Measurements from ENCODE around the gene TNS3. TPM values are rescaled to one million over a fixed set of nuclear protein-coding genes. Genes with fewer than 3 reads are reported as not detected.
"Not testable (repeated sequence)": the region's sequence is repeated elsewhere in the genome, so short reads cannot be mapped to it uniquely, and the experiment has no call there.

Gene TNS3
- total RNA-seq, 1 donor from 2014 or later: 452 TPM

DNA sequence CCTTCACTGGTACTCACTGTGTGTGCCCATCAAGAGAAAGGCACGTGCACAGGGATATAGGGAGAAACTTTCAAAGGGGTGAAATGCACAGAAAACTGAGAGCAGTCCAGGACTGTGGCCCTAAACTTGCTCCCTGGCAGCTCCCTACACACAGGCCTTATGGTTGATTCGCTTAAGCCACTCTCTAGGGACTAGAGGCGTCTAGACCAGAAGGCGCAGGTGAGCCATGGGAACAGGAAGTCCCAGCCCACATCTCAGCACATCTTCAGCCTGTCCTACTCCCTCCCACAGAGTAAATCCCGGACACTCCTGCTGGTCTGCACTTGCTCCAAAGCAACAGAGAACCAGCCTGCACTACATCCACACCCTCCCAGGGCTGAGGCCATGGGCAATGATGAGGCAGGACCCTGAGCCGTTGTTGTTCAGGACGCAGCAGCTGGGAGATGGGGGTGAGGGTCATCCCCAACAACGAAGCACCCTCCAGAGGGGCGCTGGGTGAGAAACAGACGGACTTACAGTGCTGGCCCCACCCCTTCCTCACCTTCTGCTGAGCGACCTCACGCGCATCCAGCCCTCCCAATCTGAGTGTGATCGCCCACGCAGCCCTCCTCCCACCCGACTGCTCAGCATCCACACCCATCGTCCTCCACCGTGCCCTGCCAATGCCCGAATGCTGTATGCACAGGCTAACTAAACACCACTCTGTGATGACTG lies 109.3 kb downstream of the TNS3 start:
- Mint-ChIP-seq H3K9me3 (peaks cover 10% of the 10 kb centered on the region), H3K27ac (peak overlapping the region; percentile 86), H3K36me3 (peaks cover 23% of the 10 kb centered on the region), H3K27me3 (ENCODE audit: low read depth) (no peaks in the 10 kb centered on the region), H3K4me1 (peaks cover 29% of the 10 kb centered on the region), H3K4me3 (no peak overlapping the region)
- no peak for DNase-seq (ENCODE audit: low spot score in 2 of 2, unreplicated experiment in 2 of 2)
- TF ChIP-seq, protein P1, sequence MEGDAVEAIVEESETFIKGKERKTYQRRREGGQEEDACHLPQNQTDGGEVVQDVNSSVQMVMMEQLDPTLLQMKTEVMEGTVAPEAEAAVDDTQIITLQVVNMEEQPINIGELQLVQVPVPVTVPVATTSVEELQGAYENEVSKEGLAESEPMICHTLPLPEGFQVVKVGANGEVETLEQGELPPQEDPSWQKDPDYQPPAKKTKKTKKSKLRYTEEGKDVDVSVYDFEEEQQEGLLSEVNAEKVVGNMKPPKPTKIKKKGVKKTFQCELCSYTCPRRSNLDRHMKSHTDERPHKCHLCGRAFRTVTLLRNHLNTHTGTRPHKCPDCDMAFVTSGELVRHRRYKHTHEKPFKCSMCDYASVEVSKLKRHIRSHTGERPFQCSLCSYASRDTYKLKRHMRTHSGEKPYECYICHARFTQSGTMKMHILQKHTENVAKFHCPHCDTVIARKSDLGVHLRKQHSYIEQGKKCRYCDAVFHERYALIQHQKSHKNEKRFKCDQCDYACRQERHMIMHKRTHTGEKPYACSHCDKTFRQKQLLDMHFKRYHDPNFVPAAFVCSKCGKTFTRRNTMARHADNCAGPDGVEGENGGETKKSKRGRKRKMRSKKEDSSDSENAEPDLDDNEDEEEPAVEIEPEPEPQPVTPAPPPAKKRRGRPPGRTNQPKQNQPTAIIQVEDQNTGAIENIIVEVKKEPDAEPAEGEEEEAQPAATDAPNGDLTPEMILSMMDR (IDR thresholded peaks at IDR 0.05; ENCODE audit: unreplicated experiment): no peak

DNA sequence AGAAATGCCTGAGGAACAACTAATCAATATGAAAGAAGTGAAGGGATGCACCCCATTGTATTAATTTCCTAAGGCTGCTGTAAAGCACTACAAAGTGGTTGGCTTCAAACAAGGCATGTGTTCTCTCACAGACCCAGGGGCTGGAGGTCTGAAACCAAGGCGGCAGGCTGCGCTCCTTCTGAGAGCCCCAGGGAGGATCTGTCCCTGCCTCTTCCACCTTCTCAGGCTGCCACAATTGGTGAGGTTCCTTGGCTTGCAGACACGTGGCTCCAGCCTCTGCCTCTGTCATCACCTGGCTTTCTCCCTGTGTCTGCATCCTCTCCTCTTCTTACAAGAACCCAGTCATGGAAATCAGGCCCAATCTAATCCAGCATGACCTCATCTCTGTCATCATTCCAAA lies 110.1 kb downstream of the TNS3 start:
- Mint-ChIP-seq H3K4me3 (no peak overlapping the region), H3K27ac (peak overlapping the region; percentile 86), H3K27me3 (ENCODE audit: low read depth) (no peaks in the 10 kb centered on the region), H3K4me1 (peaks cover 24% of the 10 kb centered on the region), H3K9me3 (peaks cover 10% of the 10 kb centered on the region), H3K36me3 (peaks cover 28% of the 10 kb centered on the region)
- no peak for DNase-seq (ENCODE audit: low spot score in 2 of 2, unreplicated experiment in 2 of 2)
- TF ChIP-seq, protein P1 (IDR thresholded peaks at IDR 0.05; ENCODE audit: unreplicated experiment): no peak

DNA sequence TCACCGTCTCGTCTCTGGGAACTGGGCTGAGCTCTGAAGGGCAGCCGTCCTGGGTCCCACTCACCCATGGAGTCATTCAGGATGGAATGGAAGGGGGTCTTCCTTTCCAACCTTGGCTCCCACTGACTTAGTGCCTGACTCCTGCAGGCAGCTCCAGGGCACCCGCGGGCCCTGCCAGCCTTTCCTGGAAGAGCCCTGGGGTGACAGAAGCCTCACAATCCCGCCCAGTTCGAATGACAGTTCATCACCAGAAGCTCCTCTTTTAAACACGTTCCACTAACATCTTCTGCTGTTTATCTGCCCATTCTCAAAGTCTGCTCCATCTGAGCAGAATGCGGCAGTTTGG lies 110.6 kb downstream of the TNS3 start:
- Mint-ChIP-seq H3K36me3 (peaks cover 30% of the 10 kb centered on the region), H3K4me3 (no peak overlapping the region), H3K27ac (peak overlapping the region; percentile 86), H3K27me3 (ENCODE audit: low read depth) (no peaks in the 10 kb centered on the region), H3K4me1 (peaks cover 20% of the 10 kb centered on the region), H3K9me3 (peaks cover 10% of the 10 kb centered on the region)
- no peak for DNase-seq (ENCODE audit: low spot score in 2 of 2, unreplicated experiment in 2 of 2)
- TF ChIP-seq, protein P1 (IDR thresholded peaks at IDR 0.05; ENCODE audit: unreplicated experiment): no peak

- no peak for DNase-seq (ENCODE audit: low spot score in 2 of 2, unreplicated experiment in 2 of 2)
- peaks cover 14% of the 10 kb centered on the region for H3K4me1 Mint-ChIP-seq
- H3K27ac Mint-ChIP-seq: peak overlapping the region; percentile 85
Measured at GRCh38 chr7:47470567-47471357, 111.1 kb downstream of the TNS3 start.

GRCh38 chr7:47469846-47470245 lies 112.1 kb downstream of the TNS3 start:
- H3K4me3 Mint-ChIP-seq; H3K27ac Mint-ChIP-seq; H3K27me3 Mint-ChIP-seq (ENCODE audit: low read depth); H3K9me3 Mint-ChIP-seq; DNase-seq (ENCODE audit: low spot score in 2 of 2, unreplicated experiment in 2 of 2): not testable (repeated sequence)
- Mint-ChIP-seq H3K4me1 (peaks cover 11% of the 10 kb centered on the region), H3K36me3 (peaks cover 31% of the 10 kb centered on the region)

More at GRCh38 chr7:47470567-47471357, 111.1 kb downstream of the TNS3 start:
- TF ChIP-seq, protein P1 (IDR thresholded peaks at IDR 0.05; ENCODE audit: unreplicated experiment): no peak
- Mint-ChIP-seq H3K36me3 (peaks cover 31% of the 10 kb centered on the region), H3K4me3 (no peak overlapping the region), H3K9me3 (peaks cover 10% of the 10 kb centered on the region), H3K27me3 (ENCODE audit: low read depth) (no peaks in the 10 kb centered on the region)

GRCh38 chr7:47466832-47467231 lies 115.1 kb downstream of the TNS3 start:
- peaks cover 10% of the 10 kb centered on the region for H3K9me3 Mint-ChIP-seq
- no peak for DNase-seq (ENCODE audit: low spot score in 2 of 2, unreplicated experiment in 2 of 2)
- H3K27me3 Mint-ChIP-seq (ENCODE audit: low read depth): no peaks in the 10 kb centered on the region
- peak overlapping the region; percentile 5 for H3K27ac Mint-ChIP-seq
- H3K36me3 Mint-ChIP-seq: peaks cover 29% of the 10 kb centered on the region
- peaks cover 12% of the 10 kb centered on the region for H3K4me1 Mint-ChIP-seq
- H3K4me3 Mint-ChIP-seq: no peak overlapping the region
- TF ChIP-seq, protein P1 (IDR thresholded peaks at IDR 0.05; ENCODE audit: unreplicated experiment): no peak

Measured in mesothelial cell of epicardium (in vitro differentiated cells).